T-helper 1 cell treated with Interleukin-12 subunit alpha and Interleukin-12 subunit beta and Interleukin-4 antibody, amounts not matched to agents 30 μg/mL and 1 μg/mL, for 36 hours (primary cell): ENCODE measurements around the gene SLC25A19.
"Not testable (repeated sequence)": the region's sequence is repeated elsewhere in the genome, so short reads cannot be mapped to it uniquely, and the experiment has no call there.

Experiments
- H3K27ac Mint-ChIP-seq: one replicate; pipeline ENCODE4 v1.8.0; 2021; ENCODE audit warnings: mild to moderate bottlenecking, mixed read lengths
- H3K27me3 Mint-ChIP-seq: one replicate; pipeline ENCODE4 v1.8.0; 2021; ENCODE audit warnings: low read depth, mixed read lengths
- H3K36me3 Mint-ChIP-seq: one replicate; pipeline ENCODE4 v1.8.0; 2021; ENCODE audit warnings: low read depth, mixed read lengths
- H3K4me1 Mint-ChIP-seq: one replicate; pipeline ENCODE4 v1.8.0; 2021; ENCODE audit warnings: low read depth, mixed read lengths
- H3K4me3 Mint-ChIP-seq: one replicate; pipeline ENCODE4 v1.8.0; 2021; ENCODE audit warnings: mild to moderate bottlenecking, moderate library complexity, mixed read lengths
- H3K9me3 Mint-ChIP-seq: one replicate; pipeline ENCODE4 v1.8.0; 2021; ENCODE audit warnings: mixed read lengths

Gene SLC25A19

DNA sequence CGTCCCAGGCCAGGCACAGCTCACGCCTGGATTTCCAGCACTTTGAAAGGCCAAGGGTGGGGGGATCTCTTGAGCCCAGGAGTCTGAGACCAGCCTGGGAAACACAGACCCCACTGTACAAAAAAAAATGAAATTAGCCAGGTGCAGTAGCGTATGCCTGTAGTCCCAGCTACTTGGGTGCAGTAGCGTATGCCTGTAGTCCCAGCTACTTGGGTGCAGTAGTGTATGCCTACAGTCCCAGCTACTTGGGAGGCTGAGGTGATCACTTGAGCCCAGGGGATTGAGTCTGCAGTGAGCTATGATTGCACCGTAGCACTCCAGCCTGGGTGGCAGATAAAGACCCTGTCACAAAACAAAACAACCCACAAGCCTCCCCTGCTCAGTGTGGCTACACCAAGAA, 27.0 kb upstream of the SLC25A19 start:
- Mint-ChIP-seq H3K9me3 (no peaks in the 10 kb centered on the region), H3K4me3 (no peak overlapping the region), H3K4me1 (peaks cover 13% of the 10 kb centered on the region), H3K27me3 (no peaks in the 10 kb centered on the region), H3K36me3 (peaks cover 19% of the 10 kb centered on the region), H3K27ac (no peak overlapping the region)

DNA sequence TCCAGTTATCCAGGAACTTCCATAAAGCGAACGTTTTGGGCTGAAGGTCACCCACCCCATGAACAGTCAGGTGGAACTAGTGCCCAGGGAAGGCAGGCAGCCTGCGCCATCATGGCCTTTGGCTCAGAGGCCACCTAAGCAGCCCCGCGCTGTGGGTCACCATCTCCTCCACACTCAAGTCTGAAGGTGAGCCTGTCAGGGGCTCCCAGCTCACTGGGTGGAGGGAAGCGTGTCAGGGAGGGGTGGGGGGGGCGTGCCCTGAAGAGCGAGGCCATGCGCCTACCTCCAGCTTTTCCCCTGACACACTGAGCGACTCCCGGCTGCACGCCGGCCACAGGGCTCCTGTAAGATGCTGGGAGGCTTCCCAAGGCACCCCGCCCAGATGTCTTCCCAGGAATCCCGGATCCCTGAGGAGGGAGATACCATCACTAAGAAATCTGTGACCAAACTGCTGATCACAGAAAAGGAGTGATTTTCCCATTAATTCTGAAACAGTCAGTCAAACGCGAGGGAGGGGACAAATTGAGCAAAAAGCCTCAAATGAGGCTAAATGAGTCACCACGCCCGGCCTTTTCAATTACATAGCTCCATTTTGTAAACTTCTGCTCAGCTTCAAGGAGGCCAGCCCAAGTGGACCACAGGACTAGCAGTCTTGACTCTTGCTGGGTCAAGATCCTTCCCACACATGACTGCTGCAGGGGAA, 26.5 kb upstream of the SLC25A19 start:
- no peaks in the 10 kb centered on the region for H3K27me3 Mint-ChIP-seq
- H3K4me3 Mint-ChIP-seq: no peak overlapping the region
- H3K36me3 Mint-ChIP-seq: peaks cover 15% of the 10 kb centered on the region
- peaks cover 13% of the 10 kb centered on the region for H3K4me1 Mint-ChIP-seq
- H3K9me3 Mint-ChIP-seq: no peaks in the 10 kb centered on the region
- no peak overlapping the region for H3K27ac Mint-ChIP-seq

DNA sequence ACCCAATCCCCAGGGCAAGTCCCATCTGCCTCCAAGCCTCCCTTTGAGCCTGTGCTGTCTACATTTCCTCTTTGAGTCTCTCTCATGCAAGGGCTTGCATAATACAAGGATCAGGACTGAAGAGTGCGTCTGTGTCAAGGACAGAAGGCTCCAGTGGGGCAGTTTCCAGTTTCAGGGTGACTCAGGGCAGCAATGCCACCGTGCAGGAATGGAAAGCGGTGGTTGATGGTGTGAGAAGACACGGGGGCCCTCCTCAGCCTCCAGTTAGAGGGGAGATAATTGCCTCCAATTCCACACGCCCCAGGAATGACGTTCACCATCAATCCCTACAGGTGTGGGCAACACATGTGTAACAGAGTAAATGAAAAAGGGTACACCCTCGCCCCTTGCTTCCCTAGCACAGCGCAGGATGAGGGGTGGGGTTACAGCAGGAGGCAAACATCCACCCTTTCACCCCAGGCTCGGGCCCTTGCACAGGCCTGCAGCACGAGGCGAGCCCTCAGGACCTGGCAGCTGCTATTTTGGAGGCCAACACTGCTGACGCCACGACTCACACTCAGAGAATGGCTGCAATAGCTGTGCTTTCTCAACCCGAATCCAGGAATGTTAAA, 24.8 kb upstream of the SLC25A19 start:
- peak overlapping the region; percentile 59 for H3K27ac Mint-ChIP-seq
- peaks cover 13% of the 10 kb centered on the region for H3K4me1 Mint-ChIP-seq
- no peak overlapping the region for H3K4me3 Mint-ChIP-seq
- no peaks in the 10 kb centered on the region for H3K27me3 Mint-ChIP-seq
- H3K36me3 Mint-ChIP-seq: peaks cover 6% of the 10 kb centered on the region
- H3K9me3 Mint-ChIP-seq: no peaks in the 10 kb centered on the region

DNA sequence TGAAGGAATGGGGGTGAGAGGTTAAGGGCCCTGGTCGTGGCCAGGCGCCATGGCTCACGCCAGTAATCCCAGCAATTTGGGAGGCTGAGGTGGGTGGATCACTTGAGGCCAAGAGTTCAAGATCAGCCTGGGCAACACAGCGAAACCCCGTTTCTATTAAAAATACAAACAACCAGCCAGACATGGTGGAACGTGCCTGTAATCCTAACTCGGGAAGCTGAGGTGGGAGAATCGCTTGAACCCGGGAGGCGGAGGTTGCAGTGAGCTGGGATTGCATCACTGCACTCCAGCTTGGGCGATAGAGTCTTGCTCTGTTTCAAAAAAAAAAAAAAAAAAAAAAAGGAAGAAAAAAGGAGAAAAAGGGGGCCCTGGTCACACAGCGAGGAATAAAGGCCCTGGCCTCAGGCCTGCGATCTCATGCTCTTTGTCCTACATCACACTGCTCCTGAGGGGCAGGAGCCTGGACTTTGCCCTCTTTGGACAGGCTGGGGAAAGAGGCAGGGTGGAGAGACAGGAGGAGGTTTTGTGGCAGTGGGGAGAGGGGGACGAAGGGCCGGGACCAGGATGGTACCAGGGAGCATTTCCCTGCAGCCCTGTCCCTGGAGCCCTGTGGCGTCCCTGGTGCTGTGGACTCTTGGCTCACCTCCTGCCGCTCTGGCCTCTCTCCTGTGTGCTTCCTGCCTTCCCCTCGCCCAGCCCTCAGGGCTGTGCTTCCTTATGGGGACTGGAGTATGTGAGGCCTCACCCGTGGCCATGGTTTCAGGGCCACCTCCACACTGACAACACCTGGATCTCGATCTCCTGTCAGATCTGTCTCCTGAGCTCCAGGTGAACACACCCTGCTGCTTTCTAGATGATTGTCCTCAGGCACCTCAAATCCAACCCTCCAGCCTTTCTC, 19.7 kb upstream of the SLC25A19 start:
- Mint-ChIP-seq H3K27me3 (no peaks in the 10 kb centered on the region), H3K27ac (peak overlapping the region; percentile 38), H3K9me3 (no peaks in the 10 kb centered on the region), H3K36me3 (peaks cover 2% of the 10 kb centered on the region), H3K4me1 (peaks cover 6% of the 10 kb centered on the region), H3K4me3 (no peak overlapping the region)

DNA sequence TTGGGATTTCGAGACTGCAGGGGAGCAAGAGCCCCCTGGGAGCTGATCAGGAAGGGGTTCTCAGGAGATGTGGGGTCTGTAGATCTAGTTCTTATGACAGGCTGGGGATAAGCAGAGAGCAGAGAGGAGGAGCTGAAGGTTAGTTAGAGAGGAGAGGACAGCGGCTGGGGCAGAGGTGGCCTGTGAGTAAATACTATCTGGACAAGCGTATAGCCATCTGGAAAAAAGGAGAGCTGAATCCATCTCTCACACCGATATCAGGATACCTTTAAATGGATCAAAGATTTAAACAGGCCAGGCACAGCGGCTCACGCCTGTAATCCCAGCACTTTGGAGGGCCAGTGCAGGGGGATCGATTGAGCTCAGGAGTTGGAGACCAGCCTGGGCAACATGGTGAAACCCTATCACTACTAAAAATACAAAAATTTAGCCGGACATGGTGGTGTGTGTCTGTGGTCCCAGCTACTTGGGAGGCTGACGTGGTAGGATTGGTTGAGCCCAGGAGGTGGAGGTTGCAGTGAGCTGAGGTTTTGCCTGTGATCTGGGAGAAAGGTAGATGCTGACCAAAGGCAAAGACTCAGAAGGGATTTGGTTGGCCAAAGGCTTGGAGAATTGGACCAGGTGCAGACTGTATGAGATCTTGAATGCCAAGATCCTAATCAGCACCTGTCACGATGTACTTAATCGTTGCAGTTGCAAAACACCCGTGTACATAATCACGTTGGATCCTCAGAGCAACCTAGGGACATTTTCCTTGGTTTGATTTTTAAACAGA, 18.9 kb upstream of the SLC25A19 start:
- Mint-ChIP-seq H3K27ac (no peak overlapping the region), H3K36me3 (no peaks in the 10 kb centered on the region), H3K4me1 (peaks cover 3% of the 10 kb centered on the region), H3K4me3 (no peak overlapping the region), H3K9me3 (no peaks in the 10 kb centered on the region), H3K27me3 (no peaks in the 10 kb centered on the region)

DNA sequence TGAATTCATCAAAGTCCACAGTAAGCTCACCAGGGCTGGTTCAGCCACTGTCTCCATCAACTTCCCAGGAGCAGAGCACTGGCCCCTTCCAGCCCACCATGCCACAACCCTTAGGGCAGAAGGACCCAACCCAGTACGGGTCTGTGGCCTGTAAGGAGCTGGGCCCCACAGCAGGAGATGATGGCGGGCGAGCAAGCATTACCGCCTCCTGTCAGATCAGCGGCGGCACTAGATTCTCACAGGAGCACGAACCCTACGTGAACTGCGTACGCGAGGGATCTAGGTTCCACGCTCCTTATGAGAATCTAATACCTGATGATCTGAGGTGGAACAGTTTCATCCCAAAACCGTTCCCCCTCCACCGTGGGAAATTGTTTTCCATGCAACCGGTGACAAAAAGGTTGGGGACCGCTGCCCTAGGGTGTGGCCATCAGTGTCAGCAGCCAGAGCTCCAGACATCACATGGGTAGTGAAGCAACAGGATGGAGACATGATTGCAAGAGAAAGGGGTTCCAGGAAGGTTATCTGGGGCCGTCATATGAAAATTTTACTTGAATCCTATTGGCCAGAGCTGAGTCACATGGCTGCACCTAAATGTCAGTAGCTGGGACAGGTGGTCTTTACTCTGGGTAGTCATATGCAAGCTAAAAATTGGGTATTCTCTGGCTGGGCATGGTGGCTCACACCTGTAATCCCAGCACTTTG, 12.4 kb upstream of the SLC25A19 start:
- H3K9me3 Mint-ChIP-seq: no peaks in the 10 kb centered on the region
- H3K36me3 Mint-ChIP-seq: peaks cover 2% of the 10 kb centered on the region
- no peak overlapping the region for H3K4me3 Mint-ChIP-seq
- no peak overlapping the region for H3K27ac Mint-ChIP-seq
- no peaks in the 10 kb centered on the region for H3K27me3 Mint-ChIP-seq
- H3K4me1 Mint-ChIP-seq: peaks cover 9% of the 10 kb centered on the region

DNA sequence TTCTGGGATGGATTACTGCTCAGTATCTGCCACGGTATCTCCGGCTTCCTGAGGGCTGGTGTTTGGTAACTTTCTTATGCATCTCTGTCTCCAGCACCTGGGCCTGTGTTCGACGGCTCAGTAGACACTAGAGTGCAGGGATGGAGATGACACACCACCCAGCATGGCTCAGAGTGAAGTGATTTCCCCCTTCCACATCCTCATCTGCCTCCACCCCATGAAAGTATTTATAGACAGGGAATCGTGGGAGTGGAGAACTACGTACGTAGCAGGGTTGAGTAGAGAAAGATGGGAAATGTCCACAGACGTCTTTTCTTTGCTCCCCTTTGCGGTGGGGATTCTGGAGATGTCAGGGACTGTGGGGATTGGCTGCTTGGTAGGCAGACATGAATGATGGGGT, 11.8 kb upstream of the SLC25A19 start:
- Mint-ChIP-seq H3K27me3 (no peaks in the 10 kb centered on the region), H3K36me3 (peaks cover 2% of the 10 kb centered on the region), H3K4me1 (peaks cover 12% of the 10 kb centered on the region), H3K9me3 (no peaks in the 10 kb centered on the region), H3K4me3 (no peak overlapping the region), H3K27ac (peak overlapping the region; percentile 24)

DNA sequence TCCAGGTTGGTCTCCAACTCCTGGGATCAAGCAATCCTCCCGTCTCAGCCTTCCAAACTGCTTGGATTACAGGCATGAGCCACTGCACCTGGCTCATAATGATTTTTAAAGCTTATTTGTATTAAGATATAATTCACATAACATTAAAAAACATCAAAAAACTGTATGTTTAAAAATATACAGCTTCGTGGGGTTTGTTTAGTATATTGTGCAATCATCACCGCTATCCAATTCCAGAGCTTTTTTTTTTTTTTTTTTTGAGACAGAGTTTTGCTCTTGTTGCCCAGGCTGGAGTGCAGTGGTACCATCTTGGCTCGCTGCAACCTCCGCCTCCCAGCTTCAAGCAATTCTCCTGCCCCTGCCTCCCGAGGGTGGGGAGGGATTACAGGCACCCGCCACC, 11.0 kb upstream of the SLC25A19 start:
- Mint-ChIP-seq H3K36me3 (peaks cover 3% of the 10 kb centered on the region), H3K9me3 (no peaks in the 10 kb centered on the region), H3K27ac (no peak overlapping the region), H3K27me3 (no peaks in the 10 kb centered on the region), H3K4me3 (no peak overlapping the region), H3K4me1 (peaks cover 20% of the 10 kb centered on the region)

DNA sequence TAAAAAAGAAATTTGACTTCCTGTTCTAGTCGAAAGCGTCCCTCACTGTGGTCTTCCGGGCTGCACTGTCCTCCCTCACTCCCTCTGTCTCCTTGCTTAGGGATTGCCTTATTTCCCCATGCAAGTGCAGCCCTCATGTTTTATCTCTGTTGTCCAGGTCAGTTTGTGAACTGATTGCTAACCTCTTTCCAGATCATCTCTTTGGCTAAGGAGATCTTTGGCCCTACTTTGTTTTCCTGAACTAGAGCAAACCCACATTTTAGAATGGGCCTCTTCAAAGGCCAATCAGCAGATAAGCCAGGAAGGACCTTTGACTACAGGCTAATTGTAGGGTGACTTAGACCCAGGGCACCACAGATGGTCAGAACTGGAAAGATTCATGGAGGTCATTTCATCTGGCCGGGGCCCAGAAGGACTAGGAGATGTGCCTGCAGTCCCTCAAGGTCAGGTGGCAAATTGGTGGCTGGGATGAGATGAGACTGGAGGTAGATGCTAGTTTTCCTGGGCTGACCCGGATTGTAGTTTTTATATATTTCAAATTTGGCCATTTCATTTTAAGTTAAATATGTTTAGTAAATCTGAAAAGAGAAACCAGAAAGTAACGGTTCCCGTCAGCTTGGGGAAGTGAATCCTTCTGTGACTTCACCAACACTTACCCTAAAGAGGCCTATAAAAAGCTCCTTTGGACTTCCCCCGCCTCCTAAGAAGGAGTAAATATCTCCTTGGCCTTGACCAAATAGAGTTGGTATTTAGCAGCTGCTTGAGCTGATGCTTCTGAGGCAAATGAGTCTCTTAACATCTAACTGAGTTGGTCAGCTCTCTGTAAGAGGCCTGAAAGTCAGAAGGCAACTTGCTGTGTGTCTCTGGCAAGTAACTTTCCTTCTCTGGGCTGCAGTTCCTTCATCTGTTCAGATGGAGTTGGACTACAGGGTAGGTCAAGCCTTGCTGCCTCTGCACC, 6.2 kb upstream of the SLC25A19 start:
- H3K27ac Mint-ChIP-seq: peak overlapping the region; percentile 86
- peaks cover 3% of the 10 kb centered on the region for H3K36me3 Mint-ChIP-seq
- peaks cover 34% of the 10 kb centered on the region for H3K4me1 Mint-ChIP-seq
- no peaks in the 10 kb centered on the region for H3K27me3 Mint-ChIP-seq
- no peaks in the 10 kb centered on the region for H3K9me3 Mint-ChIP-seq
- peak overlapping the region; percentile 43 for H3K4me3 Mint-ChIP-seq

DNA sequence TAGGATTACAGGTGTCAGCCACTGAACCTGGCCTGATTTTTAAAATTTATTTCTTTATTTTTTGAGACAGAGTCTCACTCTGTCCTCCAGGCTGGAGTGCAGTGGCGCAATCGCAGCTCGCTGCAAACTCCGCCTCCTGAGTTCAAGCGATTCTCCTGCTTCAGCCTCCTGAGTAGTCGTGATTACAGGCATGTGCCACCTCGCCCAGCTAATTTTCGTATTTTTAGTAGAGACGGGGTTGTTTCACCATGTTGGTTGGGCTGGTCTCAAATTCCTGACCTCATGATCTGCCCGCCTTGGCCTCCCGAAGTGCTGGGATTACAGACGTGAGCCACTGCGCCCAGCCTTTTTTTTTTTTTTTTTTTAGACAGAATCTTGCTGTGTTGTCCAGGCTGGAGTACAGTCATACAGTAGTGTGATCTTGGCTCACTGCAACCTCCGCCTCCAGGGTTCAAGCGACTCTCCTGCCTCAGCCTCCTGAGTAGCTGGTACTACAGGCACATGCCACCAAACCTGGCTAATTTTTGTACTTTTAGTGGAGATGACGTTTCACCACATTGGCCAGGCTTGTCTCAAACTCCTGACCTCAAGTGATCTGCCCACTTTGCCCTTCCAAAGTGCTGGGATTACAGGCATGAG, 3.7 kb upstream of the SLC25A19 start:
- not testable (repeated sequence) for H3K9me3 Mint-ChIP-seq
- H3K4me1 Mint-ChIP-seq: peaks cover 41% of the 10 kb centered on the region

DNA sequence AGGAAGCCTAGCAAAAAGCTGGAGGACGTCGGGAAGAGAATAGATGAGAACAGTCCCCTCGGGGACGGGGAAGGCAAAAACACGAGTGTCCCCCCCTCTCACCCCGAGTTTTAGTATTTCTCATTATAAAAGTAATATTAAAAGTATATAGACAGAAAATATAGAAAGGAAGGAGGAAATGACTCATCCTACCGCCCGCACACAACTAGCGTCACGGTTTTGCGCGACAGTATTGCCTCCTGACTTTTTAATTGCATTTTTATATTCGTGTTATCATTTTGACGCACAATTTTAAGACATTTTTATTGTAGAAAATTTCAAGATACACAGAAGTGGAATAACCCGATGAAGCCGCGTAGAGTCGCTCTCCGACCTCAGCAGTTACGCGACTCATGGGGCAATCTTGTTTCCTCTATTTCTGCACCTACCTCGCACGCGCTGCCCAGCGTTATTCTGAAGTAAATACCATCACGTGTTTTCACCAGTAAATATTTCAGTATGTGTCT, 652 bp upstream of the SLC25A19 start:
- peak overlapping the region; percentile 97 for H3K4me3 Mint-ChIP-seq
- H3K4me1 Mint-ChIP-seq: peaks cover 23% of the 10 kb centered on the region
- H3K27me3 Mint-ChIP-seq: no peaks in the 10 kb centered on the region
- peaks cover 10% of the 10 kb centered on the region for H3K36me3 Mint-ChIP-seq
- H3K9me3 Mint-ChIP-seq: no peaks in the 10 kb centered on the region
- H3K27ac Mint-ChIP-seq: peak overlapping the region; percentile 100

More for the DNA sequence above, 3.7 kb upstream of the SLC25A19 start:
- H3K27me3 Mint-ChIP-seq, H3K36me3 Mint-ChIP-seq, H3K27ac Mint-ChIP-seq, H3K4me3 Mint-ChIP-seq: not testable (repeated sequence)

DNA sequence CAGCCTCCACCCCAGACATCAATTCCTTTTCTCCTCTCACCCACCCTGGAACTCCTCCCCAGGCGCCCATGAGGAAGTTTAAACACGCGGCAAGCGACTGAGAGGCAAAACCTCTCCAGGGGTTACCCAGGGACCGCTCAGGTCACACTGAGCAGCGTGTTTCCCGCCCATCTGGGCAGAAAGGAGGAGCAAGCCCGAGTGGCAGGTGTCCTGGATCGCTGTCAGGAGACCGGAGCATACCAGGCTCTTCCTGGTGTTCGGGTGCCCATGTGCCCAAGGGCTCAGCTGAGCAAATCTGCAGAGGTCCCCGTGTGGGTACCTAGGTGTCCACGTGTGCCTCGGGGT, 491 bp downstream of the SLC25A19 start:
- Mint-ChIP-seq H3K4me3 (peak overlapping the region; percentile 97), H3K36me3 (peaks cover 10% of the 10 kb centered on the region), H3K27ac (peak overlapping the region; percentile 100), H3K9me3 (no peaks in the 10 kb centered on the region), H3K27me3 (no peaks in the 10 kb centered on the region), H3K4me1 (peaks cover 19% of the 10 kb centered on the region)
